Renal cortical epithelial cell (primary cell): ENCODE results near the gene FCER2. TPM values are rescaled to one million over a fixed set of nuclear protein-coding genes. Genes with fewer than 3 reads are reported as not detected.

Experiments used
- DNase-seq: peaks from one replicate; pipeline ENCODE4 v3.0.0-alpha.2; 2011; ENCODE audit warnings: low read depth
- total RNA-seq: library from RNA; depleted of rRNA; stranded (reverse); fragments of >200 nt; gene quantifications from 2 replicates; pipeline ENCODE4 v1.2.3, GENCODE V29; 2014

Gene FCER2
- total RNA-seq, 1 donor from 2014 or later: not detected

GRCh38 chr19:7701049-7701653 lies 780 bp downstream of the FCER2 start:
- DNase-seq: no peak

- no peak for DNase-seq
Observed at GRCh38 chr19:7699417-7700401, 2.2 kb downstream of the FCER2 start.

GRCh38 chr19:7699003-7699402 lies 2.9 kb downstream of the FCER2 start:
- no peak for DNase-seq

- DNase-seq: no peak
Observed at GRCh38 chr19:7698583-7698982, 3.3 kb downstream of the FCER2 start.

GRCh38 chr19:7697721-7698287 lies 4.1 kb downstream of the FCER2 start:
- DNase-seq: no peak

- DNase-seq: no peak
Observed at GRCh38 chr19:7694499-7694898, 7.4 kb downstream of the FCER2 start.

GRCh38 chr19:7692417-7693088 lies 9.4 kb downstream of the FCER2 start:
- no peak for DNase-seq

GRCh38 chr19:7691497-7691896 lies 10.4 kb downstream of the FCER2 start:
- DNase-seq: no peak

- no peak for DNase-seq
Observed at GRCh38 chr19:7690779-7691258, 11.1 kb downstream of the FCER2 start.

GRCh38 chr19:7689165-7689564 lies 12.8 kb downstream of the FCER2 start:
- no peak for DNase-seq

- no peak for DNase-seq
Observed at GRCh38 chr19:7687177-7687576, 14.8 kb downstream of the FCER2 start.

GRCh38 chr19:7685546-7686445 lies 16.1 kb downstream of the FCER2 start:
- no peak for DNase-seq

GRCh38 chr19:7682175-7682855 lies 19.6 kb downstream of the FCER2 start:
- no peak for DNase-seq

- peak; percentile 51 for DNase-seq
Observed at GRCh38 chr19:7681340-7682174, 20.4 kb downstream of the FCER2 start.

- DNase-seq: peak; percentile 48
Observed at GRCh38 chr19:7680606-7681339, 21.2 kb downstream of the FCER2 start, which contains the start of gene TRAPPC5. Gene TRAPPC5, plus strand, starts transcription at chr19:7680833. Its CDS starts 1,421 bp downstream, at chr19:7682254.

GRCh38 chr19:7679771-7680605 lies 21.9 kb downstream of the FCER2 start:
- no peak for DNase-seq

GRCh38 chr19:7678971-7679751 lies 22.8 kb downstream of the FCER2 start:
- DNase-seq: no peak
